ENCODE measurements around the gene PHF5A.

GRCh38 chr22:41504816-41505215 lies 36.3 kb upstream of the PHF5A start:
- TF ChIP-seq, protein P1, sequence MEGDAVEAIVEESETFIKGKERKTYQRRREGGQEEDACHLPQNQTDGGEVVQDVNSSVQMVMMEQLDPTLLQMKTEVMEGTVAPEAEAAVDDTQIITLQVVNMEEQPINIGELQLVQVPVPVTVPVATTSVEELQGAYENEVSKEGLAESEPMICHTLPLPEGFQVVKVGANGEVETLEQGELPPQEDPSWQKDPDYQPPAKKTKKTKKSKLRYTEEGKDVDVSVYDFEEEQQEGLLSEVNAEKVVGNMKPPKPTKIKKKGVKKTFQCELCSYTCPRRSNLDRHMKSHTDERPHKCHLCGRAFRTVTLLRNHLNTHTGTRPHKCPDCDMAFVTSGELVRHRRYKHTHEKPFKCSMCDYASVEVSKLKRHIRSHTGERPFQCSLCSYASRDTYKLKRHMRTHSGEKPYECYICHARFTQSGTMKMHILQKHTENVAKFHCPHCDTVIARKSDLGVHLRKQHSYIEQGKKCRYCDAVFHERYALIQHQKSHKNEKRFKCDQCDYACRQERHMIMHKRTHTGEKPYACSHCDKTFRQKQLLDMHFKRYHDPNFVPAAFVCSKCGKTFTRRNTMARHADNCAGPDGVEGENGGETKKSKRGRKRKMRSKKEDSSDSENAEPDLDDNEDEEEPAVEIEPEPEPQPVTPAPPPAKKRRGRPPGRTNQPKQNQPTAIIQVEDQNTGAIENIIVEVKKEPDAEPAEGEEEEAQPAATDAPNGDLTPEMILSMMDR (IDR thresholded peaks at IDR 0.05; ENCODE audit: control extremely low read depth in 1 of 3, insufficient read depth in 1 of 3, low read depth in 1 of 3, low read length in 3 of 3): no peak
- TF ChIP-seq TAF1 (IDR thresholded peaks at IDR 0.05; ENCODE audit: low read depth, low read length): no peak
- no peak for TF ChIP-seq RAD21 (IDR thresholded peaks at IDR 0.05 in 1 of 2, conservative IDR thresholded peaks at IDR 0.05 in 1 of 2; ENCODE audit: low read depth in 2 of 2, low read length in 2 of 2)
- no peak for TF ChIP-seq BRCA1 (IDR thresholded peaks at IDR 0.05; ENCODE audit: low read depth, low read length)
- TF ChIP-seq EP300 (IDR thresholded peaks at IDR 0.05; ENCODE audit: borderline replicate concordance in 1 of 2, low read depth in 2 of 2, low read length in 2 of 2): no peak
- TF ChIP-seq POLR2AphosphoS5 (IDR thresholded peaks at IDR 0.05; ENCODE audit: low read depth, low read length): no peak
- TF ChIP-seq POLR2A (IDR thresholded peaks at IDR 0.05; ENCODE audit: control extremely low read depth in 1 of 2, low read depth in 2 of 2, low read length in 2 of 2): no peak
- no peak for TF ChIP-seq JUN (IDR thresholded peaks at IDR 0.05; ENCODE audit: low read depth, low read length)
- no peak for TF ChIP-seq MAFK (IDR thresholded peaks at IDR 0.05; ENCODE audit: low read depth, low read length)
- TF ChIP-seq MAX (IDR thresholded peaks at IDR 0.05): no peak
- no peak for TF ChIP-seq CBX5 (IDR thresholded peaks at IDR 0.05; ENCODE audit: low read depth, low read length)

Data from H1 (cell line).